GM21528 (cell line): ENCODE data around the gene PRR29.
"Not testable (repeated sequence)": the region's sequence is repeated elsewhere in the genome, so short reads cannot be mapped to it uniquely, and the experiment has no call there.

Experiments used
- ATAC-seq: cut with Tn5 transposase; IDR thresholded peaks from one replicate; pipeline ENCODE4 v1.9.1; 2021; ENCODE audit warnings: mild to moderate bottlenecking, moderate library complexity; ENCODE audit not compliant: unreplicated experiment, low FRiP score

Gene PRR29

DNA sequence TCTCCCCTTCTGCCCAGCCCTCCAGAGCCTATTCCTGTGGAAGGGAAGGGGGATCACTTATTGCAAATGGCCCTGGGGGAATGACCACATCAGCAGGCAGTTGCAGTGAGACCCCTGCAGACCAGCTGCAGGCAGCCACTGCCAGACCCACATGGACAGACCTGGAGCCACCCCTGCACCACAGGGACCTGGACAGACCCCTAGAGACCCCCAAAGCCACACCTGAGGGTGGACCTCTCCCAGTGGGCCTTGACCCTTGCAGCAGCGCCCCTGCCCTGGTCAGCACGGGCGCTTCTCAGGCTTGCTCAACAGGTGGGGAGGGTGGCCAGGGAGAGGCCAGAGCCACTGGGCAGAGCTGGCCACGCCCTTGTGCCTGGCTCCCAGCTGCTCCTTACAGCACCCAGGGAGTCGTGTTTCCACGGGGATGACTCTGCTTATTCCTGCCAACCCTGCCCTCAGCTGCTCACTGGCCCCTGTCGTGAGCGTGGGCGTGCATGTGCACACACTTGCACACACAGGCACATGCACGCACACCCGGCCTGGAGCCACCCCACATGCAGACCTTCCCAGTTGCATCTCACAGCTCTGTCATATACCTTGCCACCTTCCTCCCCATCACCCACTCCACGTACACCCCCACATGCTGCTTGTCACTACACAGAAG, 24.1 kb upstream of the PRR29 start:
- ATAC-seq: no peak

- ATAC-seq: no peak
Observed at GRCh38 chr17:63974594-63975192, 23.5 kb upstream of the PRR29 start.

GRCh38 chr17:63975541-63976092, 22.5 kb upstream of the PRR29 start:
- no peak for ATAC-seq

DNA sequence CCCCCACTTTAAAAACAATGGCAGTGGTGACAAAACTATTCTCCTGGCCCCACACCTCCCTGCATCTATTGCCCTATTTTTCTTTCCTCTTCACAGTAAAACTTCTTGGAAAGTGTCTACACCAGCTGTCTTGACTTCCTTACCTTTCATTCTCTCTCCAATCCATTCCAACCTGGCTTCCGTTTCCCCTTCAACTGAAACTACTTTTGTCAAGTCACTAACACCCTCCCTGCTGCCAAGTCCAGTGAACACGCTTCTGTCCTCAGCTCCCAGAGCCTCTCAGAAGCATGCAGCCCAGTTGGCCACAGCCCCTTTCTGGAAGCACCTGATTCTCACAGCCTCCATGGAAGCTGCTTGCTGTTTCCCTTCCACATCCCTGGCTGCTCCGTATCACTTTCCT, 21.4 kb upstream of the PRR29 start:
- ATAC-seq: no peak

- no peak for ATAC-seq
Observed at GRCh38 chr17:63978272-63979200, 19.6 kb upstream of the PRR29 start.

DNA sequence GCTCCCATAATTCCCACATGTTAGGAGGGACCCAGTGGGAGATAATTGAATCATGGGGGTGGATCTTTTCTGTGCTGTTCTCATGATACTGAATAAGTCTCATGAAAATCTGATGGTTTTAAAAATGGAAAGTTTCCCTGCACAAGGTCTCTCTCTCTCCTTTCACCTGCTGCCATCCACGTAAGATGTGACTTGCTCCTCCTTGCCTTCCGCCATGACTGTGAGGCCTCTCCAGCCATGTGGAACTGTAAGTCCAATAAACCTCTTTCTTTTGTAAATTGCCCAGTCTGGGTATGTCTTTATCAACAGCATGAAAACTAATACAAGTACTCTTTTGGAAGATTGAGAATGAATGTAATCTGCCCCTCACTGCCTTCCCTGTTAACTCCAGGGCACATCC, 15.5 kb upstream of the PRR29 start:
- not testable (repeated sequence) for ATAC-seq

DNA sequence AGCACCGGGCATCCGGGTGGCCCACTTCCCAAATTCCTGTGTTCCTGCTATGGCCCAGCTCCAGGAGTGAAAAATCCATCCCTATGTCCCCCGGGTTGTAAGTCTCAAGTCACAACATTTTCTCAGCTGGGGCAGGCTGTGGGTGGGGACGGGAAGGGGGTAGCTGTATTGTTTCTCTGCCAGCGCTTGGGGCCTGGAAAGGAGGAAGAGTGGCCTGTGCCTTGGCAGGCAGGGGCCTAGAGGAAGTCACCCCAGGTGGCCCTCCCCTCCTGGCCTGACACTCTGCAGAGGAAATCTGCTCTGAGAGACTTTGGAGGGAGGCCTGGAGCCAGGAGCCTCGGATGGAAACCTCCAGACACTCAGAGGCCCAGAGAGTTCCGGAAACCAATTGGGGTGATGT, 14.8 kb upstream of the PRR29 start:
- ATAC-seq: no peak

GRCh38 chr17:63984236-63984635, 13.9 kb upstream of the PRR29 start:
- no peak for ATAC-seq

GRCh38 chr17:63984651-63985386, 13.3 kb upstream of the PRR29 start:
- ATAC-seq: no peak

- ATAC-seq: no peak
Observed at GRCh38 chr17:63985387-63986140, 12.6 kb upstream of the PRR29 start.

GRCh38 chr17:63986821-63987220, 11.3 kb upstream of the PRR29 start:
- ATAC-seq: no peak

DNA sequence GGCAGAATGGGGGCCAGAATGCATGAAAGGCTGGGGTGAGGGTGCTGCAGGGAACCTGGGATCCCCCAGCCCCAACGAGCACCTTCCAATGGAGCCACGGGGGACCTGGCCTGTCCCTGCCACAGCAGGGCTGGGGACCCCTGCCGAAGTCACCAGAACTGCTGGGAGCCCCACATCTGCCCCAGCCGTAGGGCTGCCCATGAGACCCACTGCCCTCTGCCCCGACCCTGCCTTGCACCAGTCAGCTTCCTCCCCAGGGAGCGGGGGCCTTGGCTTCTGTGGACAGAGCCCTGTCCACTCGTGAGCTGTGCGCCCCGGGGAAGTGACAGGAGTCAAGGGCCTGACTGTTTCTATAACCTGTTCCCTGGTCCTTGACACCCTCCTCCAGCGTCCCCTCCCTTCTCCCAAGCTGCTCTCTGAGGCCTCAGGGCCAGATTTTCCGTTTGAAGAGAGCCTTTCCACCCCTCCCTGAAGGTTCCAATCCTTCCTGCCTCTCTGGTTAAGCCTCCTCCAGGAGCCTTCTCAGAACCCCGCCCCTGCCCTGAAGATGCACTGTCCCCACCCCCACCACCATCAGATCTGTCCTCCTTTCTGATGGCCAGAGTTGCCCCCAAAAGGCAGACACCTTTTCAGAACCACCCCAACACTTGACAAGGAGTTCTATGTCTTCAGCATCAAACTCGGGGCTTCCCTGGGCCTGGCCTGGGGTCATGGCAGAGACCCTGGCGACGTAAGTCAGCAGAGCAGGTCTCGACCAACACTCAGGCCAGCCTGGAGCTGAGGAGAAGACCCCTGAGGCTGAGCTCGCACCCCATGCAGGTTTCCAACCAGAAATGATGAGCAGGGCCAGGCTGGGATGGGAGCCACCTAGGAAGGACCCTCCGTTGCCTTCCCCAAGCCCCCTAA, 10.7 kb upstream of the PRR29 start:
- ATAC-seq: no peak

- no peak for ATAC-seq
Observed at GRCh38 chr17:63988127-63988478, 10.0 kb upstream of the PRR29 start.

DNA sequence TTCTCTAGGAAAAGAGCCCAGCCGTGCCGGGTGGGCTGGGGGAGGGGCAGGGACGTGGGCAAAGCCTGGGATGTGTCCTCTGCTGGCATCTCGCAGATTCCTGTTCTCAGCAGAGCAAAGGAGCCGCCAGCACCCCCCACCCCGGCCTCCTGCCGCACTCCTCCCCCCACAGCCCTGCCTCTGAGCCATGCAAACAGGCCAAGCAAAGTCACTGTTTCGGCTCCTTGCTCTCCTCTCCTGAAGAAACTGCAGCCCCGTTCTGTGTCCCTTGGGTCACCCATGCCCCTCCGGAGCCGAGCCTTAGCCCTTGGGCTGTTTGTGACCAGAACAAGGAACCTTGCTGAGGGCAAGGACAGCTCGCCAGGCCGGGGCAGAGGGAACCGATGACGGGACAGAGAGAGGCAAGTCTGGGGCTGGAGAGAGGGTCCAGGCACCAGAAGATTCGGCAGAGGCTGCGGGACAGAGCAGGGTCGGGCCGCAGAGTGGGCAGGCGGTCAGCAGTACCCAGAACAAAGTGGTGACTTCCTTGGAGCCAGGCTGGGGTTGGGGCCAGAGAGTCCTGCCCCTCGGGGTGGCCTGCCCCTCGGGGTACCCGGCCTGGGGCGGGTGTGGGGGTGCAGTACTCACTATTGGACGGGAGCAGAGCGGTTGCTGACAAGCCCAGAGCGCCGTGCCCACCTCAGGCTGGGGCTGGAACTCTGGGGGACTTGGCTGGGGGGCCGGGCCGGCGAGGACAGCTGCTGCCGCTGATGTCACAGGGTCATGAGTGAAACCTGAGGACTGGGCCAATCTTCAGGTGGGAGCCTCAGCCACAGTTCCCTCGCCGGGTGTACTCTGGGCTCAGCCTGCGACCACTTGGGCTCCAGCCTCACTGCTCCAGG, 9.2 kb upstream of the PRR29 start:
- ATAC-seq: no peak

- ATAC-seq: no peak
Observed at GRCh38 chr17:63989622-63990345, 8.4 kb upstream of the PRR29 start.

DNA sequence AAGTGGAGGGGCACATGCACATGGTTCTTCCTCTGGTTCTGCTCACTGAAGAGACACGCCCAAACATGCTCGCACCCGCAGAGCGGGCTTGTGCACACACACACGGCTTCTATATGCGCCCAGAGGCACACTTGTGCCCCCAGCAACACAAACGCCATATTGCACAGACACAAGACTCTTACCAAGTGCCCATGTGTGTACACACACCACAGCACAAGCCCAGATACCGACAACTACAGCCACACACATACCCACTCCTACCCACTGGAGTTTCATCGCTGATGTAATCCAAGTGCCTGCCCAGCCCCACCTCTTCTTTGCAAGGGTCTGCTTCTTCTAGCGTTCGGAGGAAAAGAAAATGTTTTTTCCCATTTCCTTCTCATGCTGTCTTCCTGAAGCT, 6.5 kb upstream of the PRR29 start:
- ATAC-seq: no peak

- no peak for ATAC-seq
Observed at GRCh38 chr17:63993368-63993985, 4.7 kb upstream of the PRR29 start.
